NCI-H2107 (cell line): ENCODE results near the gene CCDC33.

Source experiments
- DNase-seq: peaks from one replicate; lab custom pipeline; 2025; lab: John Stamatoyannopoulos, UW

CCDC33 gene

DNA sequence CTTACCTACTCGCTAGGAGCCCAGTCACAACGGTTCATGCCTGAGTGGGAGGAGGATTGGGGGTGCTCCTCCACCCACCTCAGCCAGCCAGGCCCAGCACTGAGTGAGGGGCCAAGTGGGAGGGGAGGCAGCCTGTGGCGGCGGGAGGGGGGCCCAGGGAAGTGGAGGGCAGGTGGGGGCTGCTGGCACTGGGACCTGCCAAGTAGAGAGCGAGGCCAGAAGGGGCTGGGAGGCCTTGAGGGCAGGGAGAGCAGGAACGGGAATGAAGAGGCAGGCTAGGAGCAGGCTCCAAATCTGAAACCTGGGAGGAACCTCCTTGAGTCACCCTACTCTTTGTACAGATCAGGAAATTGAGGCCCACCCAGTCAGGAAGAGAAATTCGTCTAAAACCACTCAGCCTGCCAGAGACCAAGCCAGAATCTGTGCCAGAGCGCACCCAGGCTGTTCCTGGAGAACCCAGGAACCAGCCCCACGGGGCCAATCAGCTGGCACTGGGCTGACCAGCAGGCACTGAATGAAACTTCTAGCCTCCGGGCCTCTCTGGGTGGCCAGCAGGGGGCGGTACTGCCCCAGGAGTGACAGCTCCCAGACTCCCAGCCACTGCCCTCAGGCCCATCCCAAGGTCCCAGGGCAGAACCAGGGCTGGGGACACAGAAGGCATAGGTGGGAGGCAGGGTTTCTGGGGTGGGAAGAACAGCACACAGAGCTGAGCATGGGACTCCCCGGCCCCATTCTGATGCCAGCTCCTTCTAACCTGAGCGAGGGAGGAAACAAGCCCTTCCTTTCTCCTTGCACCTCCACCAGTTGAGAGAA lies 146.1 kb downstream of the CCDC33 start:
- DNase-seq, result no peak

DNA sequence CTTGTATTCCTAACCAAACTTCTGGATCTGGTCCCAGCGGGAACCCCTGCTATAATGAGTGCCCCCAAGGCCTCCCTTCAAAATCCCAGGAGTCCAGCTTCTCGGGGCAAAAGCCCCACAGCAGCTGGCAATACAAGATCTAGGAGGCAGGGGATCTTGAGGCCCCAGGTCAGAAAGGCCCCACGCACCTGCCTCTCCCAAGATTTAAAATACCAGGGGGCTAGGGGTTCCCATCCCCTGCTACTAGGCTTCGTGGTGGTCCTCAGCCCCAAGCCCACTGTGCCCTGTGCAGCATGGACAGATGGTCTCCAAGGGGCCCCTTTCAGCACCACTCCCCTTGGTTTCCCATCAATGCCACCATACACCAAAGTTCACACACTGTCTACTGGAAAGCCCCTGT lies 147.2 kb downstream of the CCDC33 start:
- DNase-seq, result no peak

DNA sequence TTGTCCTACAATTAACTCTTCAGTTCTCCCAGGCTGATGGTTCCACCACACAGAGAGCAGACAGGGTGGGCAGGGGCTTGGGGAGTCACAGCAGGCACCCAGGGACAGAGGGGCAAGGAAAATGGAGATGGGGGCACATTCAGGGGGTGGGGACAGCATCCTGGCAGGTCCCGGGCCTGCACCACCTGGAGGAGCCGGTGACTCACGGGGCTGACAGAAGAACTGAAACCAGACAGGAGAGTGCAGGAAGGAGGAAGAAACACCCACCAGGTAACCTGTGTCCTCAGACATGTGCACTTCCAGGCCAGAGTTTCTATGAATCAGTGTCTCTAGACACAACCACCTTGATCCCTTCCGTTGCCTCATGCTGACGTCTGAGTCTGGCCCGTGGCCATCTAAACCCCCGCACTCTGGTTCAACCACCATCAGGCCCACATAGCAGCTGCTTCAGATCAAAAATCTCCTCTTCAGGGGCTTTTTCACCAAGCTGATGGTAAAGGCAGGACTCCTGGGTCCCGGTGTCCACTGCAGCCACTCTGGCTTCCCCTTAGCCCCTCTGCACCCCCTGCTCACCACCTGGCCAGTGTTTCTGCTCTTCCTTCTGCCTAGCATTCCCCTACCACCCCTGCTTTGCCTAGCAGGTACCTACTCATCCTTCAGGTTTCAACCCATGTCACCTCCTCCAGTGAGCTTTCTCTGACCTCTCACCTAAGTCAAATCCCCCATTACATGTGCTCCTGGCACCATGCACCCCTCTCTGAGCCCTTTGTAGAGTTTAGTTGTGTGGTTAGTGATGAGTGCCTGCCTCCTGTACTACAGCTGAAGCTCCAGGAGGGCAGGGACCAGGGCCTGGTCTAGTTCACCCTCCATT lies 147.8 kb downstream of the CCDC33 start:
- no peak for DNase-seq

GRCh38 chr15:74384566-74384880 lies 148.4 kb downstream of the CCDC33 start:
- no peak for DNase-seq

DNA sequence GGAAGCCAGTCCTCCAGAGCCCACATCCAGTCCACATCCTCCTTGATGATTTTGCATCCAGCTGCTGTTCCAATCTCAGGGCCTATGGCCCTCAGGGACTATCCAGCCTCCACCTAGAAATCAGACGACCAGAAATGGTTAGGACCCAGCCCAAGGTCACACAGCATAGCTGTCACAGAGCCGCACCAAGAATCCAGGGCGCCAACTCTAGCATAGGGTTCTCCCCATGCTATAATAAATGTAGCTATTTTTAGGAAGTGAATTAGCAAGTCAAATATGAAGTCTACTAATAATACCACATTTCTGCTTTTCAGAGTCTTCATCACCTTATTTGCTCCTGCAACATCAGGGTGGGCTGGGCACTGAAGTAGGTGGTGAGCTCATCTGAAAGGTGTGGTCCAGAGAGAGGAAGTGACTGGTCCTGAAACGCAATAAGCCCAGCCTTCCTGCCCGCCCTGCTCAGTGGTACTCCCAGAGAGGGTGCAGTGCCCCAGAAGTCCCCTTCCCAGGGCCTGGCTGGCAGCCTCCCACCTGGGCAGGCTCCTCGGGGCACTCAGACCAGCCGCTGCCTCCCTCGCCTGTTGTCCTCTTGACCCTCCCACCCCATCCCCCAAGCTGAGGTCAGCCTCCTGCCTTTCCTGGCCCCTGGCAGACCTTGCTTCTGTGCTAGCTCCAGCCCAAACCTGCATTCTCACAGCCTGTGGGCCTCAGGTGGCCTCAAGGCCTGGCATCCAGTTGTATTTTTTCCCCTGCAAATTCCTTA lies 148.9 kb downstream of the CCDC33 start:
- DNase-seq, result no peak

DNA sequence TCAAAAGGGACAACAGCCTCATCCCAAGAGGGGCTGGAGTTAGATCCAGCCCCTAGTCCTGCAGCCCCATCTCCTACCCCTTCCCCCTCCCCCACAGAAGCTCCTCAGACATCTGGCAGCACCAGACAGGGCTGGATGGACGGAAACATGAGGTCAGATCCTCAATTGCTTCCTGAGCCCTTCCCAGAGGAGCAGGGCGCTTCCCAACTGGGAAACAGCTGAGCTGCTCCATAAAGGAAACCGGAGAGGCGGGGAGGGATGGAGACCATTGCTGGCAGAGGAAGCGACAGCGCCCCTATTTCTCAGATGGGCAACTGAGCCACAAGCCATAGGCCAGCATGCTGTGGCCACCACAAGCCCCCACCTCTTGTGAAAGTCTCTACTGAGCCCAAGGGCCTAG lies 149.6 kb downstream of the CCDC33 start:
- no peak for DNase-seq
